GM23248 (cell line): ENCODE measurements around the gene AJAP1.

ENCODE experiments used
- EZH2 ChIP-seq: fragments of 200-600 bp; sonication (generic); IDR thresholded peaks from 2 replicates; pipeline ENCODE4 v1.6.1; 2018; ENCODE audit warnings: antibody characterized with exemption, mild to moderate bottlenecking; ENCODE audit not compliant: insufficient read depth, poor library complexity, severe bottlenecking
- EZH2phosphoT487 ChIP-seq: fragments of 200-600 bp; sonication (generic); IDR thresholded peaks from 2 replicates; pipeline ENCODE4 v1.6.1; 2018; ENCODE audit warnings: antibody characterized with exemption, moderate library complexity, mild to moderate bottlenecking, low read depth; ENCODE audit not compliant: insufficient read depth

DNA sequence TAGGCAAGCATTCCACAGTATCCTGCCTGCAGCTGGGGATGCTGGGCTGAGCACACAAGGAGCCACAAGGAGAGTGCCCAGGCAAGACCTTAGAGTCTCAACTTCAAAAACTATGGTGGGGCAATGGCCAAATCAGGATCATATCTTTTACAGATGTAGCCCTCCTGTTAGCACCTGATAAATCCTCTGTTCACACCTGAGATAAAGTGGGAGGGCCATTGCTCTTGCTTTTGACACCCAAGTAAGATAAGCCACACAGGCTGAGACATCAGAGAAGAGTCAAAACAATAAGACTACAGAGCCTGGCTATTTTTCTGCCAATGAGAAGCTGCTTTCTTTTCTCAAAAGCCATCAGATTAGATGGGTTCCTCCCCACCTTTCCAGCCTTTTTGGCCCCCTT, 148.9 kb downstream of the AJAP1 start:
- no peak for TF ChIP-seq EZH2phosphoT487
- no peak for TF ChIP-seq EZH2
